Fibroblast of lung (primary cell): Measurements from ENCODE around the gene HRH3.

Experiments
- EZH2 ChIP-seq: IDR thresholded peaks from 2 replicates; pipeline ENCODE4 v1.5.1; 2012; ENCODE audit warnings: low read length, control low read depth, mild to moderate bottlenecking; ENCODE audit errors: missing control alignments
- TF ChIP-seq, protein P1 (sequence below), 2 donors: IDR thresholded peaks in 1 of 2; conservative IDR thresholded peaks in 1 of 2; 1 replicate in 1 of 2; 2 replicates in 1 of 2; pipeline ENCODE4 v1.5.1; 2011 to 2012; ENCODE audit warnings: low read length in 2 of 2, control low read depth in 1 of 2, inconsistent platforms in 1 of 2, low read depth in 1 of 2, mild to moderate bottlenecking in 1 of 2

DNA sequence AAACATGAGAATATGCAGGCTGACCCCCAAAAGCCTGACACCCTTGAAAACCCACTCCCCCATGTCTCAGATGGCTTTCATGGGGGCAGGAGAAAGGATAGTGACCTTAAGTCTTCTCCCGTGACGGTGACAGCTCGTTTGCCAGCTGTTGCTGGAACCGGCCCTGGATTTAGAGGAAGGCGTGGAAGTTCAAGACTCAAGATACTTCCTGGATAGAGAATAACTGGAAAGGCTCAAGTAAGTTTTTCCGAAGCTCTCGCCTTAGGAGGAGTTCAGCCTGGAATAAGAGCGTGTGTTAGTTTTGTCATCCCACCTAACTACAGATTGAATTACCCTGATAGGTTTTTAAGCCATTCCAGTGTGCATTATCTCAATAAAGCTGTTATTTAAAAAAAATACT is 48.8 kb downstream of the HRH3 start:
- TF ChIP-seq, protein P1, sequence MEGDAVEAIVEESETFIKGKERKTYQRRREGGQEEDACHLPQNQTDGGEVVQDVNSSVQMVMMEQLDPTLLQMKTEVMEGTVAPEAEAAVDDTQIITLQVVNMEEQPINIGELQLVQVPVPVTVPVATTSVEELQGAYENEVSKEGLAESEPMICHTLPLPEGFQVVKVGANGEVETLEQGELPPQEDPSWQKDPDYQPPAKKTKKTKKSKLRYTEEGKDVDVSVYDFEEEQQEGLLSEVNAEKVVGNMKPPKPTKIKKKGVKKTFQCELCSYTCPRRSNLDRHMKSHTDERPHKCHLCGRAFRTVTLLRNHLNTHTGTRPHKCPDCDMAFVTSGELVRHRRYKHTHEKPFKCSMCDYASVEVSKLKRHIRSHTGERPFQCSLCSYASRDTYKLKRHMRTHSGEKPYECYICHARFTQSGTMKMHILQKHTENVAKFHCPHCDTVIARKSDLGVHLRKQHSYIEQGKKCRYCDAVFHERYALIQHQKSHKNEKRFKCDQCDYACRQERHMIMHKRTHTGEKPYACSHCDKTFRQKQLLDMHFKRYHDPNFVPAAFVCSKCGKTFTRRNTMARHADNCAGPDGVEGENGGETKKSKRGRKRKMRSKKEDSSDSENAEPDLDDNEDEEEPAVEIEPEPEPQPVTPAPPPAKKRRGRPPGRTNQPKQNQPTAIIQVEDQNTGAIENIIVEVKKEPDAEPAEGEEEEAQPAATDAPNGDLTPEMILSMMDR (conservative IDR thresholded peaks at IDR 0.05 in 1 of 2, IDR thresholded peaks at IDR 0.05 in 1 of 2; ENCODE audit: low read depth in 1 of 2, low read length in 2 of 2) = no peak
- TF ChIP-seq EZH2 = no peak
